Measurements from ENCODE around the gene SRPK2. TPM values are rescaled to one million over a fixed set of nuclear protein-coding genes. Genes with fewer than 3 reads are reported as not detected.

SRPK2 gene
- total and polyA plus RNA-seq, 2 of the 13 experiments (the other 11 are each of a cell fraction or from before 2014, with no cell fraction given): 10.1 to 22.3 TPM

DNA sequence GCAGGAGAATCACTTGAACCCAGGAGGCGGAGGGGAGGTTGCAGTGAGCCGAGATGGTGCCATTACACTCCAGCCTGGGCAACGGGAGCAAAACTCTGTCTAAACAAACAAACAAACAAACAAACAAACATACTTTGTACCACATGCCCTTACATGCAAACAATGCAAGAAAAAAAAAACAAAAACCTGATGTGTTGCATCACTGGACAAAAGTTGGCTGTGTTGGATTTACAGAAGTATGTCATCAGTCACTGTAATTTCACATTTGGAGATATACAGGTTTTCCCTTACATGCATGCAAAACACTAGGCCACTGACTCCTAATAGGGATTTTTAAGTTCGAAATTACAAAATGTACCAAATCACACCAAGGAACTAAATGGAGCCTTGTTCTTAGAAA is 138.5 kb downstream of the SRPK2 start:
- H3K27ac ChIP-seq (ENCODE audit: extremely low read length, insufficient read depth, low read length): no peak overlapping the region
- no peak overlapping the region for H2AFZ ChIP-seq (ENCODE audit: low read length)
- no peaks in the 10 kb centered on the region for H3K27me3 ChIP-seq (ENCODE audit: control insufficient read depth in 1 of 2, insufficient read depth in 2 of 2, low read length in 2 of 2)
- CTCF ChIA-PET (ENCODE audit: low intra/inter-chr PET ratio, low total read pairs): no interaction called here
- no peak overlapping the region for H3K4me3 ChIP-seq (replicated peaks in 1 of 3; ENCODE audit: insufficient read depth in 1 of 3, low read depth in 2 of 3, low read length in 3 of 3)
- POLR2A ChIA-PET: no interaction called here
- no peak overlapping the region for H3K4me2 ChIP-seq (ENCODE audit: low read depth, low read length)
- no peaks in the 10 kb centered on the region for H3K9me3 ChIP-seq (ENCODE audit: low read length)
- in situ Hi-C loops (cut with HindIII; ENCODE audit: extremely low pct_ligation_motif_present, low pct_unique_long_range_greater_than_20kb): no loop called here
- ATAC-seq: no peak
- TF ChIP-seq ATF7 (IDR thresholded peaks at IDR 0.05): peak; percentile 14; the same call in 1 of the 2 replicates
- TF ChIP-seq ATF7 (CRISPR knock-in tag; IDR thresholded peaks at IDR 0.05): no peak
- TF ChIP-seq CEBPB (IDR thresholded peaks at IDR 0.05; ENCODE audit: borderline replicate concordance, low read depth, low read length): 0 out of 2 replicates have a peak, but pooled peaks have one; percentile 3
- no peak for TF ChIP-seq SUZ12 (IDR thresholded peaks at IDR 0.05; ENCODE audit: low read depth, low read length)
- no peak for DNase-seq (ENCODE audit: low spot score)
- 93% methylated on average over 4 of the region's 4 CpGs for WGBS (ENCODE audit: low lambda C conversion rate)
- no peak for FAIRE-seq
- H3K9ac ChIP-seq (ENCODE audit: insufficient read depth, low read depth, low read length): no peak overlapping the region
- H3K4me1 ChIP-seq (ENCODE audit: insufficient read depth, low read length): peaks cover 21% of the 10 kb centered on the region
- BruUV-seq (replicated peaks): no TSS peak
- intact Hi-C loops (cut with micrococcal nuclease; ENCODE audit: unreplicated experiment): no loop called here
- H4K20me1 ChIP-seq (ENCODE audit: insufficient read depth, low read length): no peaks in the 10 kb centered on the region
- H3K79me2 ChIP-seq (ENCODE audit: insufficient read depth, low read length): peaks cover 4% of the 10 kb centered on the region
- no peaks in the 10 kb centered on the region for H3K36me3 ChIP-seq (replicated peaks in 1 of 2; ENCODE audit: control insufficient read depth in 1 of 2, insufficient read depth in 2 of 2, low read length in 2 of 2)

DNA sequence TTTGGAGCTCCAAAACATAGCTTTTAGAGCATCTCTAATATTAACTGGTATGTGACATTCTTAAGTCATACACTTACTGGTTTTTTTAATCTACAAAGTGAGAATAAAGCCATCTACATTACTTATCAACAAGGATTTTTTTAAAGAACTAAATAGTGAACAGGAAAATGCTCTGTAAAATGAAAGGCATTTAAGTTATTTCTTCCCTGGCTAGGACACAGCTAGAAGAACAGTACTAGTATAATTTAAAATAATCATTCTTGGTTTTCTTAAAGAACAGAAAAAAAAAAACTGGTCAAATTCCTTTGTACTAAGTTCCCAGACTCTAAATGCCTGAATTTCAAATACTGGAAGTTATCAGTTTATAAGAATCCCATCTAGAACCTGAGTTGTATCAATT is 139.5 kb downstream of the SRPK2 start:
- H3K4me3 ChIP-seq (replicated peaks in 1 of 3; ENCODE audit: insufficient read depth in 1 of 3, low read depth in 2 of 3, low read length in 3 of 3): no peak overlapping the region
- H3K27me3 ChIP-seq (ENCODE audit: control insufficient read depth in 1 of 2, insufficient read depth in 2 of 2, low read length in 2 of 2): no peaks in the 10 kb centered on the region
- POLR2A ChIA-PET: no interaction called here
- no peak overlapping the region for H3K4me2 ChIP-seq (ENCODE audit: low read depth, low read length)
- DNase-seq (ENCODE audit: low spot score) (no peak), ATAC-seq (no peak), FAIRE-seq (no peak)
- no peaks in the 10 kb centered on the region for H3K36me3 ChIP-seq (replicated peaks in 1 of 2; ENCODE audit: control insufficient read depth in 1 of 2, insufficient read depth in 2 of 2, low read length in 2 of 2)
- CTCF ChIA-PET (ENCODE audit: low intra/inter-chr PET ratio, low total read pairs): no interaction called here
- peaks cover 4% of the 10 kb centered on the region for H3K79me2 ChIP-seq (ENCODE audit: insufficient read depth, low read length)
- H3K9ac ChIP-seq (ENCODE audit: insufficient read depth, low read depth, low read length): no peak overlapping the region
- no peak overlapping the region for H2AFZ ChIP-seq (ENCODE audit: low read length)
- H3K27ac ChIP-seq (ENCODE audit: extremely low read length, insufficient read depth, low read length): no peak overlapping the region
- in situ Hi-C loops (cut with HindIII; ENCODE audit: extremely low pct_ligation_motif_present, low pct_unique_long_range_greater_than_20kb) (no loop called here), intact Hi-C loops (cut with micrococcal nuclease; ENCODE audit: unreplicated experiment) (no loop called here)
- no TSS peak for BruUV-seq (replicated peaks)
- H3K4me1 ChIP-seq (ENCODE audit: insufficient read depth, low read length): peaks cover 26% of the 10 kb centered on the region
- no peaks in the 10 kb centered on the region for H3K9me3 ChIP-seq (ENCODE audit: low read length)
- H4K20me1 ChIP-seq (ENCODE audit: insufficient read depth, low read length): no peaks in the 10 kb centered on the region
- TF ChIP-seq, protein P1, sequence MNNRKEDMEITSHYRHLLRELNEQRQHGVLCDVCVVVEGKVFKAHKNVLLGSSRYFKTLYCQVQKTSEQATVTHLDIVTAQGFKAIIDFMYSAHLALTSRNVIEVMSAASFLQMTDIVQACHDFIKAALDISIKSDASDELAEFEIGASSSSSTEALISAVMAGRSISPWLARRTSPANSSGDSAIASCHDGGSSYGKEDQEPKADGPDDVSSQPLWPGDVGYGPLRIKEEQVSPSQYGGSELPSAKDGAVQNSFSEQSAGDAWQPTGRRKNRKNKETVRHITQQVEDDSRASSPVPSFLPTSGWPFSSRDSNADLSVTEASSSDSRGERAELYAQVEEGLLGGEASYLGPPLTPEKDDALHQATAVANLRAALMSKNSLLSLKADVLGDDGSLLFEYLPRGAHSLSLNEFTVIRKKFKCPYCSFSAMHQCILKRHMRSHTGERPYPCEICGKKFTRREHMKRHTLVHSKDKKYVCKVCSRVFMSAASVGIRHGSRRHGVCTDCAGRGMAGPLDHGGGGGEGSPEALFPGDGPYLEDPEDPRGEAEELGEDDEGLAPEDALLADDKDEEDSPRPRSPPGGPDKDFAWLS (CRISPR knock-in tag; IDR thresholded peaks at IDR 0.05; ENCODE audit: borderline replicate concordance): no peak
- TF ChIP-seq ARNTL (CRISPR knock-in tag; IDR thresholded peaks at IDR 0.05) (no peak), ERF (CRISPR knock-in tag; IDR thresholded peaks at IDR 0.05) (no peak), GZF1 (CRISPR knock-in tag; IDR thresholded peaks at IDR 0.05) (no peak), ATM (IDR thresholded peaks at IDR 0.05; ENCODE audit: borderline replicate concordance) (no peak), SMARCE1 (IDR thresholded peaks at IDR 0.05; ENCODE audit: borderline replicate concordance) (no peak), NFKB2 (CRISPR knock-in tag; IDR thresholded peaks at IDR 0.05; ENCODE audit: borderline replicate concordance) (no peak), ETV6 (CRISPR knock-in tag; conservative IDR thresholded peaks at IDR 0.05) (no peak)
- TF ChIP-seq, protein P2, sequence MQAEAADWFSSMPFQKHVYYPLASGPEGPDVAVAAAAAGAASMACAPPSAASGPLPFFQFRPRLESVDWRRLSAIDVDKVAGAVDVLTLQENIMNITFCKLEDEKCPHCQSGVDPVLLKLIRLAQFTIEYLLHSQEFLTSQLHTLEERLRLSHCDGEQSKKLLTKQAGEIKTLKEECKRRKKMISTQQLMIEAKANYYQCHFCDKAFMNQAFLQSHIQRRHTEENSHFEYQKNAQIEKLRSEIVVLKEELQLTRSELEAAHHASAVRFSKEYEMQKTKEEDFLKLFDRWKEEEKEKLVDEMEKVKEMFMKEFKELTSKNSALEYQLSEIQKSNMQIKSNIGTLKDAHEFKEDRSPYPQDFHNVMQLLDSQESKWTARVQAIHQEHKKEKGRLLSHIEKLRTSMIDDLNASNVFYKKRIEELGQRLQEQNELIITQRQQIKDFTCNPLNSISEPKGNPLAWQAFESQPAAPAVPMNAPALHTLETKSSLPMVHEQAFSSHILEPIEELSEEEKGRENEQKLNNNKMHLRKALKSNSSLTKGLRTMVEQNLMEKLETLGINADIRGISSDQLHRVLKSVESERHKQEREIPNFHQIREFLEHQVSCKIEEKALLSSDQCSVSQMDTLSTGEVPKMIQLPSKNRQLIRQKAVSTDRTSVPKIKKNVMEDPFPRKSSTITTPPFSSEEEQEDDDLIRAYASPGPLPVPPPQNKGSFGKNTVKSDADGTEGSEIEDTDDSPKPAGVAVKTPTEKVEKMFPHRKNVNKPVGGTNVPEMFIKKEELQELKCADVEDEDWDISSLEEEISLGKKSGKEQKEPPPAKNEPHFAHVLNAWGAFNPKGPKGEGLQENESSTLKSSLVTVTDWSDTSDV (CRISPR knock-in tag; IDR thresholded peaks at IDR 0.05): no peak
- TF ChIP-seq, protein P3, sequence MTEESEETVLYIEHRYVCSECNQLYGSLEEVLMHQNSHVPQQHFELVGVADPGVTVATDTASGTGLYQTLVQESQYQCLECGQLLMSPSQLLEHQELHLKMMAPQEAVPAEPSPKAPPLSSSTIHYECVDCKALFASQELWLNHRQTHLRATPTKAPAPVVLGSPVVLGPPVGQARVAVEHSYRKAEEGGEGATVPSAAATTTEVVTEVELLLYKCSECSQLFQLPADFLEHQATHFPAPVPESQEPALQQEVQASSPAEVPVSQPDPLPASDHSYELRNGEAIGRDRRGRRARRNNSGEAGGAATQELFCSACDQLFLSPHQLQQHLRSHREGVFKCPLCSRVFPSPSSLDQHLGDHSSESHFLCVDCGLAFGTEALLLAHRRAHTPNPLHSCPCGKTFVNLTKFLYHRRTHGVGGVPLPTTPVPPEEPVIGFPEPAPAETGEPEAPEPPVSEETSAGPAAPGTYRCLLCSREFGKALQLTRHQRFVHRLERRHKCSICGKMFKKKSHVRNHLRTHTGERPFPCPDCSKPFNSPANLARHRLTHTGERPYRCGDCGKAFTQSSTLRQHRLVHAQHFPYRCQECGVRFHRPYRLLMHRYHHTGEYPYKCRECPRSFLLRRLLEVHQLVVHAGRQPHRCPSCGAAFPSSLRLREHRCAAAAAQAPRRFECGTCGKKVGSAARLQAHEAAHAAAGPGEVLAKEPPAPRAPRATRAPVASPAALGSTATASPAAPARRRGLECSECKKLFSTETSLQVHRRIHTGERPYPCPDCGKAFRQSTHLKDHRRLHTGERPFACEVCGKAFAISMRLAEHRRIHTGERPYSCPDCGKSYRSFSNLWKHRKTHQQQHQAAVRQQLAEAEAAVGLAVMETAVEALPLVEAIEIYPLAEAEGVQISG (CRISPR knock-in tag; IDR thresholded peaks at IDR 0.05): no peak

Measured in HepG2 (cell line).